ENCODE results near the gene PDE7B.

The PDE7B gene

GRCh38 chr6:136035378-136036070, 184.0 kb downstream of the PDE7B start:
- no peak for DNase-seq

GRCh38 chr6:136036071-136036380, 184.5 kb downstream of the PDE7B start:
- no peak for DNase-seq

- DNase-seq, result no peak
Observed at GRCh38 chr6:136036601-136037000, 185.1 kb downstream of the PDE7B start.

DNA sequence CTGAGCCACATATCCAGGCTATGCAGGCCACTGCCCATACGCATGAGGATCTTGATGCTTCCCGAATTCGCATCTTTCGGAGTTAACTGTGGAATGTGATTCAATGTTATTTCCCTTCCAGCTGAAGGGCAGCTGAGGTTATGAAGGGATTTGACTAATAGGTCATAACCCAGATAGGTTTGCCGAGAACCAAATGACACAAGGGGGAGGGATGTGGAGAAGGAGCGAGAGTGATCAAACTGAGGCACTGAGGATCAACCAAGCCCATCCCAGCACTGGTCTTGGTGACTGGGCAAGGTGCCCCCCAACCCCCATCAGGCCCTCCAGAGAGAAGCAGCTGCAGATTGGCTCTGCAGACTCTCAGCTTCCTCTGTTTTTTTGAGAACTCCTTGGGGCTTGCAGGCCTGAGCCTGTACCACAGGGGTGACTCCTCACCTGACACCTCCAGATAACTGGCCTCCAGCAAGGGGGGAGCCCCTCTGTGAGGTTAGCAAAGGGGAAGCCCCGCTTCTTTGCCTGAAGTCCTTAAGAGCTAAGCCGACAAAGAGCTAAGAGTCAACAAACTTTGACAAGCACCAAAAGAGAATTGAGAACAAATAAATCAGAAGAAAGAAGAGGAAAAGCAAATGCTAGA, 185.9 kb downstream of the PDE7B start:
- no peak for DNase-seq

DNA sequence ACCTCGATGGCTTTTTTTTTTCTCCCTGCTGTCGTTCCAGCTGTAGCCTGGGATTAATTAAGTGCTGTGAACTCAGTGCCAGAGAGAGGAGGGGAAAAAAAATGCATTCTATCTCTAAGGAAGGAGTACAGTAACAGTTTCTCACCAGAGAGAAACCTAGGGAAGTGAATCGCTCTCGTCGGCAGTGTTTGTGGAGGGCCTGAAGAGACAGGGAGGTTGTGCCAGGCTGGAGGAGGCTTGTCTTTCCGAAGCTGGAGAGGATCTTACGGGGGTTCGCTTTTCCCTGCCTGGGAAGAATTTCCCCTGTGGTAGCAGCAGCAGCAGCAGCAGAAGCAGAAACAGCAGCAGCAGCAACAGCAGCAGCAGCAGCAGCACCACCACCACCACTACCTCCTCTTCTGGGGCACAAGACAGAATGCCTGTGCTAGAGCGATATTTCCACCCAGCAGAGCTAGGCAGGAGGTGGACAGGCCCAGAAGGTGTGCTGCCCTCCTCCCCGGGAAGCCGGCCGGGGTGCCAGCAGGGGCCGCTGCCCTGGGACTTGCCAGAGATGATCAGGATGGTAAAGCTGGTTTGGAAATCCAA, 186.5 kb downstream of the PDE7B start:
- DNase-seq, result no peak

- no peak for DNase-seq
Observed at GRCh38 chr6:136038531-136038930, 187.0 kb downstream of the PDE7B start.

GRCh38 chr6:136039185-136039584, 187.7 kb downstream of the PDE7B start:
- DNase-seq, result no peak

DNA sequence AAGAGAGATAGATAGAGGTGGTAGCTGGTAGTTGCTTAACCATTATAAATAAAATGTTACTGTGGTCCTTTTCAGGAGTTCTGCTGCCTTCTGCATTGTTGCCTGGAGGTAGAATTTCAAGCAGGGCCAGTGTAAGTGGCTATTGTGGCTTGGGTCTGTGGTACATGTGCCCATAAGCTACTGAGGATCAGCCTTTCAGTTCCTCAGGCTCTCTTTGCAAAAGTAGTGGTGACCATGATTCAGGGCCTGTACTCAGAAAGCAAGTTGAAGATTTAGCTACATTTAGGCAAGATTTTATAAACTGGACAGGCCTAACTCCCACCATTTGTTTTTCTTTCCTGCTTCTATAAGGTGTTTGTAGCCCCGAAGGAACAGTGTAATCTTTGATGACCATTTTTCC, 199.0 kb downstream of the PDE7B start:
- no peak for DNase-seq

GRCh38 chr6:136051140-136051775, 199.8 kb downstream of the PDE7B start:
- peak in 1 of 5 donors; percentile 26 for DNase-seq

DNA sequence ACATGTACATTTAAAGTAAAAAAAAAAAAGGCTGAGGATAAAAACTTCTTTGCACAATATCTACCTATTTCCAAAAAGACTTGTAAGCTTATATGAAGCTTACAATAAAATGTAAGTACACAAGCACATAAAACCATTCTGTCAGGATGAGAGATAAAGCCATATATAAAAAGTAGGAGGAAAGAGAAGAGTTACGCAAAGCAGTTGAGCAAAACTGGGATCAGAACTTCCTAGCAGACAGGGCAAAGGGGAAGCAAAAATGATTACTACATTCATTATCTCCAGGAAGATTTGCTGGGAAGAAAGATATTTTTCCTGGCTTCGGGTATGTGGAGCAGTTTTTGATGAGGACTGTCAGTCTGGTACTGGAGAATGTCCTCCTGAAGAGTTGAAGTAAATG, 200.5 kb downstream of the PDE7B start:
- DNase-seq, result no peak

- DNase-seq, result no peak
Observed at GRCh38 chr6:136058852-136059251, 207.4 kb downstream of the PDE7B start.

DNA sequence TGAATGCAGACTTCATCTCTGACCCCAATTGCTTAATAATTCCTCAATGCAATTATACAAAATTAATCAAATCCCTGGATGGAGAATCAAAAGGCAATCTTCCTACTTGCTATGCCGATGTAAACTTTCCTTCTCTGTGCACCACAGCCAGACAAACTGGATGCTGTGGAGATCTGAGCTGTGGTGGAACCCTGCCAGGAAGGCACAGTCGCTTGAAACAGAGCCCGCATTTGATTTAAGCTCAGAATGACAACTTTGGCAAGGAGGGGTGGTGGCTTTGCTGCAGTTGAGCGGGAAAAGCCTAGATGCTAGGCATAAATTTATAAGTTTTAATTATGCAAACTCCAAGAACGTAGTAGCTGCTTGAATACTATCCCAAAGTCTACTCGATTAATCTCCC, 207.8 kb downstream of the PDE7B start:
- DNase-seq, result no peak

GRCh38 chr6:136060052-136060451, 208.6 kb downstream of the PDE7B start:
- no peak for DNase-seq

- no peak for DNase-seq
Observed at GRCh38 chr6:136060759-136061158, 209.3 kb downstream of the PDE7B start.

DNA sequence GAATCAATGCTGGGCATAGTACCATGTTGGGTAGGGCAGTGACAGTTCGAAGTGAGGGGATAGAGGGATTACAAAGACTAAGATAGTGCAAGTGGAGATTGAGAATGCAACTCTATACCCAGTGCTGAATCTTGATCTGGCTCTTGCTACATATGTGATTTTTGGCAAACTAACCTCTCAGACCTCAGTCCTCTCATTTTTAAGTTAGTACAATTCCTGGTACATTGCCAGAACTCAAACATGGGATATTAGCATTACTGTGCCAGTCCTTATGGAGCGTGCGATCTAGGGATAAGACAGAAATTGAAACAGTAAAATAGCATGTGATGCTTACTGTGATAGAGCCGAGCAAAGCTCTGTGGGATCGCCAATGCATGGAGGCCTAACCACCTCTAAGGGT, 210.2 kb downstream of the PDE7B start:
- no peak for DNase-seq

GRCh38 chr6:136063096-136063495, 211.6 kb downstream of the PDE7B start:
- DNase-seq, result no peak

DNA sequence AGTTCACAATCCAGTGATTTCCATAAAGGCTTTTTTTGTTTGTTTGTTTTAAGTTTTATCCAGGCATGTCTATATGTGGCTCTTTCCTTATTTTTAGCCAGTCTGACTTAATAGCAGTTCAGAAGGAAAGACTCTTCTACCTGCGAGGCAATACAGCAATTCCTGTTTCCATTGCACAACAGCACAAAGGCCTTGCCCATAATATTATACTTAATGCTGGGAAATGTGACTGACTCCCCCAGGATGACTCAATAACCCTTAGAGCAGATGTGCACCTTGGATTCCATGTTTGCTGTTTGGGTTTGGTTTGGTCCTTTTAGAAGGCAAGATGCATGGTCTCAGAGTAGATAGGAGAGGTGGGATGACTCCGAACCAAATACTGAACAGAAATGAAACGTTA, 214.5 kb downstream of the PDE7B start:
- DNase-seq, result no peak

- DNase-seq, result no peak
Observed at GRCh38 chr6:136067731-136068341, 216.3 kb downstream of the PDE7B start.

DNA sequence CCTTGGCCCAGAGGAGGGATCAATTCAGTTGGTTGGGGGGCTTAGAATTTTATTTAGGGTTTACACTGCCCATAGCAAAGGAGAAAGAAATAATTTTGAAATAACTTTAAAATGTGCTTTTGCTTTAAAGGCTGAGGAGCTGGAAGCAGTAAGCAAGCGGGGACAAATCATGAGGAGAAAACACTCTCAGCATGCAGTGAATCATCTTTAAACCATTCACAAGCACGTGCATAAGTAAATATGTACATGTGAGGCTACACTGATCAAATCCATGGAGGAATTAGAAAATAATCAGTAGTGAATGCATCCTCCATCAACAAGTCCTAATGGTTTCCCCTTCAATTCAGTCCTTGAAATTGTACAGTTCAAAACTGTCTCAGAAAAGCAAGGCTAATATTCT, 217.6 kb downstream of the PDE7B start:
- DNase-seq, result no peak

DNA sequence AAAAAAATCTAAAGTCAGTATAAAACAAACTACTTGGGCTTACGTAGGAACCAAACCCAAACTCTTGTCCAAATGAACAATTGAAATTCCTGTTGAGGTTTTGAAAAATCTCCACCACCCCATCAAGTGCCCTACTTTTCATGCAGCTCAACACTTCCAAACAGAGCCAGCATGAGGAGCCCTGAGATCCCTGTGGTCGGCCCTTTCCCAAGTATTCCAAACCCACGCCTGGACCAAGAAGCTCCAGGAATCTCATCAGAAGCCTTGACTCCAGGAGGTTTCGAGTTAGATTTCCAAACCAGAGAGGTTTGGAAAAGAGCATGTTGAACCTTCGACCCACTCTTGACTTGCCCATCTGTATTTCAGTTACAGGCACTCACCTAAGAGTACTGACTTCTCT, 219.3 kb downstream of the PDE7B start:
- DNase-seq, result no peak

DNA sequence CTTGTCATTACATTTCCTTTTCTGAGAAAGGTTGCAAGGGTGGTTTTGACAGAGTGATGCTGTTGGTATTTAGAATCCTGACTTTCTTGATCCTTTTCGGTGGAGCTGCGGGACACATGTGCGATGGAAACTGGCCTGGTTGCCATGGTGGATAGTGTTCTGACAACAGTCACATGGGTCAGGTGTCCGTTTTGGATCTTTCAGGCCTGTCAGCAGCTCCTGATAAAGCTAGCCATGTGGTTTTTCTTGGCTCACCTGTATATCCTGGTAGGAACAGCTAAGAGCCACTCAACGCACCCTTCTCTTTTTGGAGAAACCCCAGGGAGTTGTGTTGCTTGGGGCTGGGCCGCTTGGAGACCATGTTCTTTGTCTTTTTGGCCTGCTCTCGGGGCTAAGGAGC, 221.2 kb downstream of the PDE7B start:
- DNase-seq, result no peak

DNA sequence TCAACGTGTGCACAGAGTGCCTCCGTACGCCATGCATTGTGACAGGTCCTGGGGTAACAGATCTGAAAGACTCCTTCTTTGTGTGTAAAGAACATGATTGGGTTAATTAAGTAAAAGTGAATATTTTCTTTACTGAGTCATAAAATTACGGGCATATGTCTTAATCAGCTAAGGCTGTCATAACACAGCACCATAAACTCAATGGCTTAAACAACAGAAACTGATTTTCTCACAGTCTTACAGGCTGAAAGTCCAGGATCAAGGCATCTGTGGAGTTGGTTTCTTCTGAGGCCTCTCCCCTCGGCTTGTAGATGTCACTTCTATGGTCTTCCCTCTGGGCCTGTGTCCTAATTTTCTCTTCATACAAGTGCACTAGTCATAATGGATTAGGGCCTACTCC, 221.7 kb downstream of the PDE7B start:
- no peak for DNase-seq

DNA sequence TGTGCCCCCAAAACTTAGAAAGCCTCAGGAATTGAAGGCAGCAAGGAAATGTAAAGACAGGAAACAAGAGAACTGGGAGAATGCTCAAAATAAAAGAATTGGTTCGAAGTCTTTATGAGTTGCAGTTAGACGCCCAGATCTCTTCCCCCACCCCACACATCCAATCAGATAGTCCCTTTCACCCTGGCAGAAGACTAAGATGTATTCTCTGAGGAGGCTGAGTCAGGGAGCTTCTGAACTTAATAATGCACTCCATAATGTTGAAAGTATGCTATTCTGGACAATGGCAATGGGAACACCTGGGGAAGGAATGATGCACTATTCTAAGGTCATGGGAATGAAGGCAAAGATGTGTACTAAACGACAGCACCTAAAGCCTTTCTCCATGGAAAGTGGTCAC, 225.0 kb downstream of the PDE7B start:
- no peak for DNase-seq

Measured in T-helper 1 cell (primary cell).